Measurements from ENCODE around the gene PLEK. TPM values are rescaled to one million over a fixed set of nuclear protein-coding genes. Genes with fewer than 3 reads are reported as not detected.

PLEK gene
- polyA plus RNA-seq: 8.0 TPM
- long read RNA-seq, donor 1, partial matches to known transcripts: 0 of 1 reads
- long read RNA-seq, donor 1, other reads (novel, unspliced or antisense): 0 of 1 reads
- long read RNA-seq, donor 2, partial matches to known transcripts: 0 of 3 reads
- long read RNA-seq, donor 2, other reads (novel, unspliced or antisense): 0 of 3 reads
- long read RNA-seq, donor 3: 0 reads
- long read RNA-seq, donor 4: 0 reads
- long read RNA-seq, donor 5: 0 reads
- long read RNA-seq, donor 6, partial matches to known transcripts: 0 of 1 reads
- long read RNA-seq, donor 6, other reads (novel, unspliced or antisense): 0 of 1 reads
- long read RNA-seq, donor 7, partial matches to known transcripts: 0 of 1 reads
- long read RNA-seq, donor 7, other reads (novel, unspliced or antisense): 0 of 1 reads
- long read RNA-seq, donor 8, transcript PLEK-201 (9 exons, 2,869 nt): major isoform, 5 of 5 reads
- long read RNA-seq, donor 8, partial matches to known transcripts: 0 of 5 reads
- long read RNA-seq, donor 8, other reads (novel, unspliced or antisense): 0 of 5 reads
- long read RNA-seq, donor 9, partial matches to known transcripts: 0 of 3 reads
- long read RNA-seq, donor 9, other reads (novel, unspliced or antisense): 0 of 3 reads
- long read RNA-seq, donor 10, partial matches to known transcripts: 0 of 4 reads
- long read RNA-seq, donor 10, other reads (novel, unspliced or antisense): 0 of 4 reads
- long read RNA-seq, donor 11, partial matches to known transcripts: 0 of 3 reads
- long read RNA-seq, donor 11, other reads (novel, unspliced or antisense): 0 of 3 reads

GRCh38 chr2:68365087-68365486 lies at the start of gene PLEK:
Gene PLEK, plus strand, starts transcription at chr2:68365282. Its CDS starts 70 bp downstream, at chr2:68365352.
- no peak for DNase-seq
- no peaks in the 10 kb centered on the region for H3K4me1 ChIP-seq (ENCODE audit: control insufficient read depth, insufficient read depth, low read length)
- H3K27ac ChIP-seq (ENCODE audit: low read length): no peak within 1 kb of the TSS
- no CpG with 5 or more reads among the region's 7 CpGs for WGBS (ENCODE audit: insufficient coverage, low lambda C conversion rate)
- H3K27me3 ChIP-seq (ENCODE audit: control insufficient read depth, insufficient read depth, low read length): peaks cover 3% of the 10 kb centered on the region
- H3K4me3 ChIP-seq (ENCODE audit: low read length): peak within 1 kb of the TSS; percentile 15
- H3K36me3 ChIP-seq (ENCODE audit: control insufficient read depth, insufficient read depth, low read length): no peaks in the 10 kb centered on the region
- no peaks in the 10 kb centered on the region for H3K9me3 ChIP-seq (ENCODE audit: control insufficient read depth, low read depth, low read length)

- Histone ChIP-seq H3K4me3 (ENCODE audit: low read length) (no peak overlapping the region), H3K27ac (ENCODE audit: low read length) (no peak overlapping the region), H3K4me1 (ENCODE audit: control insufficient read depth, insufficient read depth, low read length) (no peaks in the 10 kb centered on the region), H3K9me3 (ENCODE audit: control insufficient read depth, low read depth, low read length) (peaks cover 5% of the 10 kb centered on the region), H3K27me3 (ENCODE audit: control insufficient read depth, insufficient read depth, low read length) (peaks cover 39% of the 10 kb centered on the region), H3K36me3 (ENCODE audit: control insufficient read depth, insufficient read depth, low read length) (no peaks in the 10 kb centered on the region)
- WGBS (ENCODE audit: insufficient coverage, low lambda C conversion rate): no CpG with 5 or more reads among the region's 2 CpGs
- DNase-seq: no peak
Measured at GRCh38 chr2:68316111-68316510, 49.0 kb upstream of the PLEK start.

- peak; percentile 2 for DNase-seq
- no peaks in the 10 kb centered on the region for H3K36me3 ChIP-seq (ENCODE audit: control insufficient read depth, insufficient read depth, low read length)
- H3K27me3 ChIP-seq (ENCODE audit: control insufficient read depth, insufficient read depth, low read length): peaks cover 46% of the 10 kb centered on the region
- H3K9me3 ChIP-seq (ENCODE audit: control insufficient read depth, low read depth, low read length): peaks cover 5% of the 10 kb centered on the region
- H3K4me3 ChIP-seq (ENCODE audit: low read length): peak overlapping the region; percentile 60
- no peaks in the 10 kb centered on the region for H3K4me1 ChIP-seq (ENCODE audit: control insufficient read depth, insufficient read depth, low read length)
- H3K27ac ChIP-seq (ENCODE audit: low read length): peak overlapping the region; percentile 81
- 67% methylated on average over 1 of the region's 27 CpGs for WGBS (ENCODE audit: insufficient coverage, low lambda C conversion rate)
Measured at GRCh38 chr2:68317971-68318913, 46.8 kb upstream of the PLEK start.

GRCh38 chr2:68318914-68319397 lies 46.1 kb upstream of the PLEK start:
- WGBS (ENCODE audit: insufficient coverage, low lambda C conversion rate): no CpG with 5 or more reads among the region's 27 CpGs
- peak overlapping the region; percentile 81 for H3K27ac ChIP-seq (ENCODE audit: low read length)

GRCh38 chr2:68319398-68320117 lies 45.5 kb upstream of the PLEK start, which contains the start of gene CNRIP1:
Gene CNRIP1, minus strand, starts transcription at chr2:68319949. Its CDS starts 549 bp downstream, at chr2:68319400.
- peak within 1 kb of the TSS; percentile 81 for H3K27ac ChIP-seq (ENCODE audit: low read length)
- peak; percentile 40 to 60 for DNase-seq
- H3K27me3 ChIP-seq (ENCODE audit: control insufficient read depth, insufficient read depth, low read length): peaks cover 49% of the 10 kb centered on the region
- WGBS (ENCODE audit: insufficient coverage, low lambda C conversion rate): 0% methylated on average over 3 of the region's 64 CpGs
- no peaks in the 10 kb centered on the region for H3K36me3 ChIP-seq (ENCODE audit: control insufficient read depth, insufficient read depth, low read length)
- no peaks in the 10 kb centered on the region for H3K4me1 ChIP-seq (ENCODE audit: control insufficient read depth, insufficient read depth, low read length)
- H3K9me3 ChIP-seq (ENCODE audit: control insufficient read depth, low read depth, low read length): peaks cover 5% of the 10 kb centered on the region
- H3K4me3 ChIP-seq (ENCODE audit: low read length): peak within 1 kb of the TSS; percentile 60

More at GRCh38 chr2:68318914-68319397, 46.1 kb upstream of the PLEK start:
- no peaks in the 10 kb centered on the region for H3K4me1 ChIP-seq (ENCODE audit: control insufficient read depth, insufficient read depth, low read length)
- DNase-seq: no peak
- peaks cover 48% of the 10 kb centered on the region for H3K27me3 ChIP-seq (ENCODE audit: control insufficient read depth, insufficient read depth, low read length)
- H3K36me3 ChIP-seq (ENCODE audit: control insufficient read depth, insufficient read depth, low read length): no peaks in the 10 kb centered on the region
- peaks cover 5% of the 10 kb centered on the region for H3K9me3 ChIP-seq (ENCODE audit: control insufficient read depth, low read depth, low read length)
- peak overlapping the region; percentile 60 for H3K4me3 ChIP-seq (ENCODE audit: low read length)

GRCh38 chr2:68320118-68320641 lies 44.9 kb upstream of the PLEK start:
- H3K9me3 ChIP-seq (ENCODE audit: control insufficient read depth, low read depth, low read length): peaks cover 5% of the 10 kb centered on the region
- no peaks in the 10 kb centered on the region for H3K4me1 ChIP-seq (ENCODE audit: control insufficient read depth, insufficient read depth, low read length)
- DNase-seq: peak; percentile 7 to 24
- no peaks in the 10 kb centered on the region for H3K36me3 ChIP-seq (ENCODE audit: control insufficient read depth, insufficient read depth, low read length)
- 27% methylated on average over 3 of the region's 11 CpGs for WGBS (ENCODE audit: insufficient coverage, low lambda C conversion rate)
- H3K27ac ChIP-seq (ENCODE audit: low read length): peak overlapping the region; percentile 81
- peaks cover 49% of the 10 kb centered on the region for H3K27me3 ChIP-seq (ENCODE audit: control insufficient read depth, insufficient read depth, low read length)
- peak overlapping the region; percentile 60 for H3K4me3 ChIP-seq (ENCODE audit: low read length)

- no peak overlapping the region for H3K27ac ChIP-seq (ENCODE audit: low read length)
- no peaks in the 10 kb centered on the region for H3K9me3 ChIP-seq (ENCODE audit: control insufficient read depth, low read depth, low read length)
- H3K27me3 ChIP-seq (ENCODE audit: control insufficient read depth, insufficient read depth, low read length): peaks cover 18% of the 10 kb centered on the region
- no peaks in the 10 kb centered on the region for H3K4me1 ChIP-seq (ENCODE audit: control insufficient read depth, insufficient read depth, low read length)
- no peak overlapping the region for H3K4me3 ChIP-seq (ENCODE audit: low read length)
- WGBS (ENCODE audit: insufficient coverage, low lambda C conversion rate): no CpG with 5 or more reads among the region's 3 CpGs
- no peak for DNase-seq
- no peaks in the 10 kb centered on the region for H3K36me3 ChIP-seq (ENCODE audit: control insufficient read depth, insufficient read depth, low read length)
Measured at GRCh38 chr2:68325056-68325455, 40.0 kb upstream of the PLEK start.

- no peak for DNase-seq
- Histone ChIP-seq H3K27me3 (ENCODE audit: control insufficient read depth, insufficient read depth, low read length) (peaks cover 6% of the 10 kb centered on the region), H3K4me1 (ENCODE audit: control insufficient read depth, insufficient read depth, low read length) (no peaks in the 10 kb centered on the region), H3K36me3 (ENCODE audit: control insufficient read depth, insufficient read depth, low read length) (no peaks in the 10 kb centered on the region), H3K9me3 (ENCODE audit: control insufficient read depth, low read depth, low read length) (no peaks in the 10 kb centered on the region), H3K27ac (ENCODE audit: low read length) (no peak overlapping the region), H3K4me3 (ENCODE audit: low read length) (no peak overlapping the region)
- no CpG with 5 or more reads among the region's 5 CpGs for WGBS (ENCODE audit: insufficient coverage, low lambda C conversion rate)
Measured at GRCh38 chr2:68328901-68329300, 36.2 kb upstream of the PLEK start.

- Histone ChIP-seq H3K4me1 (ENCODE audit: control insufficient read depth, insufficient read depth, low read length) (no peaks in the 10 kb centered on the region), H3K27ac (ENCODE audit: low read length) (no peak overlapping the region), H3K36me3 (ENCODE audit: control insufficient read depth, insufficient read depth, low read length) (no peaks in the 10 kb centered on the region), H3K27me3 (ENCODE audit: control insufficient read depth, insufficient read depth, low read length) (peaks cover 3% of the 10 kb centered on the region), H3K9me3 (ENCODE audit: control insufficient read depth, low read depth, low read length) (no peaks in the 10 kb centered on the region), H3K4me3 (ENCODE audit: low read length) (no peak overlapping the region)
- DNase-seq: no peak
- no CpG with 5 or more reads among the region's 2 CpGs for WGBS (ENCODE audit: insufficient coverage, low lambda C conversion rate)
Measured at GRCh38 chr2:68330691-68331090, 34.4 kb upstream of the PLEK start.

All from large intestine (tissue), 12 donors.